ENCODE results near the gene ZC3H7A.

Gene ZC3H7A

GRCh38 chr16:11768849-11769248, 28.2 kb downstream of the ZC3H7A start:
- DNase-seq (ENCODE audit: low read depth) = no peak

- no peak for DNase-seq (ENCODE audit: low read depth)
Observed at GRCh38 chr16:11762431-11762830, 34.6 kb downstream of the ZC3H7A start.

- DNase-seq (ENCODE audit: low read depth) = no peak
Observed at GRCh38 chr16:11759997-11760396, 37.1 kb downstream of the ZC3H7A start.

GRCh38 chr16:11759163-11759834, 37.8 kb downstream of the ZC3H7A start:
- no peak for DNase-seq (ENCODE audit: low read depth)

GRCh38 chr16:11757671-11758545, 39.1 kb downstream of the ZC3H7A start:
- no peak for DNase-seq (ENCODE audit: low read depth)

GRCh38 chr16:11756248-11756647, 40.8 kb downstream of the ZC3H7A start:
- DNase-seq (ENCODE audit: low read depth) = no peak

GRCh38 chr16:11755022-11755760, 41.9 kb downstream of the ZC3H7A start:
- DNase-seq (ENCODE audit: low read depth) = no peak

GRCh38 chr16:11752856-11753255, 44.2 kb downstream of the ZC3H7A start:
- no peak for DNase-seq (ENCODE audit: low read depth)

- no peak for DNase-seq (ENCODE audit: low read depth)
Observed at GRCh38 chr16:11750056-11750455, 47.0 kb downstream of the ZC3H7A start.

- DNase-seq (ENCODE audit: low read depth) = no peak
Observed at GRCh38 chr16:11748404-11749254, 48.4 kb downstream of the ZC3H7A start.

- no peak for DNase-seq (ENCODE audit: low read depth)
Observed at GRCh38 chr16:11747949-11748403, 49.1 kb downstream of the ZC3H7A start.

- no peak for DNase-seq (ENCODE audit: low read depth)
Observed at GRCh38 chr16:11744075-11744470, 53.0 kb downstream of the ZC3H7A start.

- peak; percentile 39 for DNase-seq (ENCODE audit: low read depth)
Observed at GRCh38 chr16:11743308-11744074, 53.6 kb downstream of the ZC3H7A start.

GRCh38 chr16:11742536-11743307, 54.3 kb downstream of the ZC3H7A start, which contains the start of gene TXNDC11:
TXNDC11 (minus strand) TSS chr16:11742857; CDS start chr16:11742730, 127 bp downstream.
- DNase-seq (ENCODE audit: low read depth) = peak; percentile 91

GRCh38 chr16:11742093-11742535, 54.9 kb downstream of the ZC3H7A start:
- no peak for DNase-seq (ENCODE audit: low read depth)

- DNase-seq (ENCODE audit: low read depth) = no peak
Observed at GRCh38 chr16:11740567-11740966, 56.5 kb downstream of the ZC3H7A start.

GRCh38 chr16:11738742-11739544, 58.1 kb downstream of the ZC3H7A start:
- DNase-seq (ENCODE audit: low read depth) = no peak

- DNase-seq (ENCODE audit: low read depth) = no peak
Observed at GRCh38 chr16:11737713-11738112, 59.3 kb downstream of the ZC3H7A start.

GRCh38 chr16:11736903-11737302, 60.2 kb downstream of the ZC3H7A start:
- DNase-seq (ENCODE audit: low read depth) = no peak

Data from HS-5 (cell line).